ENCODE measurements around the gene HMCN2.
A peak's percentile ranks its signal among the peaks of the same experiment; 100 is the strongest.
"Not testable (repeated sequence)": the region's sequence is repeated elsewhere in the genome, so short reads cannot be mapped to it uniquely, and the experiment has no call there.

Gene HMCN2

DNA sequence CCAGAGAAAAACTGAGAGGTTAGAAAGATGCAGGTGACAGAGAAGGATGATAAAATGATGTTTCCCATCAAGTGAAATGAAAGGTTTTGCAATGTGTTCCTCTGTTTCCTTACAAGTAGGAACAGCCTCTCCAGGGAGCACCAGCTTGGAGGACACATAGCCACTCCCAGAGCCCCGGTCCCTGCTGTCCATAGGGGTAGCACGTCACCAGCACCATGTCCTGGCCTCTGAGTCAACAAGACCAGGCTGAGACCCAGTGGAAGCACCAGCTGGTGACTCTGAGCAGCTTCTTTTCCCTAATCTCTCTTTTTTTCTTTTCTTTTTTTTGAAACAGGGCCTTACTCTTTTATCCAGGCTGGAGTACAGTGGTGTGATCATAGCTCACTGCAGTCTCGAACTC, 19.4 kb upstream of the HMCN2 start:
- Histone ChIP-seq H3K27me3 (ENCODE audit: insufficient read depth, low read depth) (peaks cover 5% of the 10 kb centered on the region; the same call in 1 of the 2 replicates), H3K36me3 (ENCODE audit: insufficient read depth) (no peaks in the 10 kb centered on the region), H3K27ac (no peak overlapping the region), H2AFZ (ENCODE audit: low read depth) (no peak overlapping the region), H3K4me3 (IDR thresholded peaks at IDR 0.05; ENCODE audit: insufficient read depth, low read depth, low read length) (no peak overlapping the region), H3K79me2 (ENCODE audit: insufficient read depth, low read depth) (no peaks in the 10 kb centered on the region), H3K4me2 (no peak overlapping the region), H3K9ac (no peak overlapping the region), H4K20me1 (ENCODE audit: insufficient read depth) (no peaks in the 10 kb centered on the region), H3K4me1 (ENCODE audit: low read depth, poor library complexity, severe bottlenecking) (peaks cover 2% of the 10 kb centered on the region)
- TF ChIP-seq, protein P1, sequence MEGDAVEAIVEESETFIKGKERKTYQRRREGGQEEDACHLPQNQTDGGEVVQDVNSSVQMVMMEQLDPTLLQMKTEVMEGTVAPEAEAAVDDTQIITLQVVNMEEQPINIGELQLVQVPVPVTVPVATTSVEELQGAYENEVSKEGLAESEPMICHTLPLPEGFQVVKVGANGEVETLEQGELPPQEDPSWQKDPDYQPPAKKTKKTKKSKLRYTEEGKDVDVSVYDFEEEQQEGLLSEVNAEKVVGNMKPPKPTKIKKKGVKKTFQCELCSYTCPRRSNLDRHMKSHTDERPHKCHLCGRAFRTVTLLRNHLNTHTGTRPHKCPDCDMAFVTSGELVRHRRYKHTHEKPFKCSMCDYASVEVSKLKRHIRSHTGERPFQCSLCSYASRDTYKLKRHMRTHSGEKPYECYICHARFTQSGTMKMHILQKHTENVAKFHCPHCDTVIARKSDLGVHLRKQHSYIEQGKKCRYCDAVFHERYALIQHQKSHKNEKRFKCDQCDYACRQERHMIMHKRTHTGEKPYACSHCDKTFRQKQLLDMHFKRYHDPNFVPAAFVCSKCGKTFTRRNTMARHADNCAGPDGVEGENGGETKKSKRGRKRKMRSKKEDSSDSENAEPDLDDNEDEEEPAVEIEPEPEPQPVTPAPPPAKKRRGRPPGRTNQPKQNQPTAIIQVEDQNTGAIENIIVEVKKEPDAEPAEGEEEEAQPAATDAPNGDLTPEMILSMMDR (conservative IDR thresholded peaks at IDR 0.05; ENCODE audit: low read depth, low read length) = no peak

DNA sequence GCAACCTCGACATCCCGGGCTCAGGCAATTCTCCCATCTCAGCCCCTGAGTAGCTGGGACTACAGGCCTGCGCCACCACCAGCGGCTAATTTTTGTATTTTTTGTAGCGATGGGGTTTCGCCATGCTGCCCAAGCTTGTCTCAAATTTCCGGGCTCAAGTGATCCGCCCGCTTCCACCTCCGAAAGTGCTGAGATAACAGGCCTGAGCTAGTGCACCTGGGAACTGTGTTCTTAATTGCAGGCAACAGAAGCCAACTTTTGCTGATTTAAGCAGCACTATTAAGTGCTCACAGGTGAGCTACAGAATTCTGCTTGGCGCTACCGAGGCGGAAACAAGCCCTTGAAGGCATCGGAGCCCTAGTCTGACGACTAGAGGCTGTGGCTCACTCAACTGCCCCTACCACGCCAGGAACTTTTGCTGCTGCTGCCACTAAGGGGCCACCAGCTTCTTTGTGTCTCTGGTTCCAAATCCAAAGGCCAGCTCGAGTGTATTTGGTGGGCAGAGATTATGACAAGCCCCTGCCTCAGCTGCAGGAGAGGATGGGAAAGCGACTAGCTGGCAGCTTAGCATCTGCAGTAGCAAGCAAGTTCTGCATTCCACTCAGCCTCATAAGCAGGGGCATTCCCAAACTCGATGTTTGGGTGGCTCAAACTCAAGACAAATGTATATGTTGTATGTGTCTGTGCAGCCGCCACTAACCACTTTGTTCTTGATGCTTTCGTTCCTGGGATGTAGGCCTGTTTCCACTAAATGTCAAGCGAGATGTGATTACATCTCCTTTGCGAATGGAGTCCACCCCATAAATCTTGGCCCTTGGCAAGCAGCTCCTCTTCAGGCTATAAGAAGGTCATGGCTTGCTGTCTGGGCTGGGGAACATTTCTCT, 10.6 kb upstream of the HMCN2 start:
- Histone ChIP-seq H4K20me1 (ENCODE audit: insufficient read depth) (no peaks in the 10 kb centered on the region), H3K27me3 (ENCODE audit: insufficient read depth, low read depth) (peaks cover 17% of the 10 kb centered on the region), H3K4me1 (ENCODE audit: low read depth, poor library complexity, severe bottlenecking) (no peaks in the 10 kb centered on the region), H3K4me3 (IDR thresholded peaks at IDR 0.05; ENCODE audit: insufficient read depth, low read depth, low read length) (no peak overlapping the region), H3K79me2 (ENCODE audit: insufficient read depth, low read depth) (no peaks in the 10 kb centered on the region), H3K9ac (no peak overlapping the region), H3K27ac (peak overlapping the region; percentile 52; the same call in 1 of the 2 replicates), H3K36me3 (ENCODE audit: insufficient read depth) (no peaks in the 10 kb centered on the region), H2AFZ (ENCODE audit: low read depth) (peak overlapping the region; percentile 11; the same call in 1 of the 2 replicates), H3K4me2 (peak overlapping the region; percentile 30; the same call in 1 of the 2 replicates)
- TF ChIP-seq, protein P1 (conservative IDR thresholded peaks at IDR 0.05; ENCODE audit: low read depth, low read length) = no peak

DNA sequence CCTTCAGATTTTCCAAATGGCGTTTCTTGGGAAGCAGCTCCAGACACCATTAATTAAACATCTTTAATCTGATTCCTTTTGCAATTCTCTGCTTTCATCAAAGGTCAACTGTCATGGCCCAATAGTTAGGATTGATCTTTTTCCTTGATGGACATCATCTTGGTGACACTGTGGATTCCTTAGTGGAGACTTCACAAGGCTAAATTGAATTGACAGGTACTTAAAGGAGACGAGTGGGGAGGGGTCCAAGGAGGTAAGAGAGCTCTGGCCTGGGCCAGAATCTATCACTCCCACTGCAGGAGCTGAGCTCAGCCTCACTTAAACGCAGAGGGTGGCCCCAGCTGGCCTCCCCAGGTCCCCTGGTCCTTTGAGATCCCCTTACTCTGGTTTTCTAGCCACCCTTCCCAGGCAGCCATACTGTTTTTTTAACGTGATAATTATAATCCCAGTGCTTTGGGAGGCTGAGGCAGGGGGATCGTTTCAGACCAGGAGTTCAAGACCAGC, 9.9 kb upstream of the HMCN2 start:
- Histone ChIP-seq H3K27ac (no peak overlapping the region), H3K4me2 (peak overlapping the region; percentile 30; the same call in 1 of the 2 replicates), H3K4me1 (ENCODE audit: low read depth, poor library complexity, severe bottlenecking) (no peaks in the 10 kb centered on the region), H3K9ac (no peak overlapping the region), H3K36me3 (ENCODE audit: insufficient read depth) (no peaks in the 10 kb centered on the region), H2AFZ (ENCODE audit: low read depth) (no peak overlapping the region), H3K27me3 (ENCODE audit: insufficient read depth, low read depth) (peaks cover 24% of the 10 kb centered on the region), H4K20me1 (ENCODE audit: insufficient read depth) (no peaks in the 10 kb centered on the region), H3K4me3 (IDR thresholded peaks at IDR 0.05; ENCODE audit: insufficient read depth, low read depth, low read length) (no peak overlapping the region), H3K79me2 (ENCODE audit: insufficient read depth, low read depth) (no peaks in the 10 kb centered on the region)
- TF ChIP-seq, protein P1 (conservative IDR thresholded peaks at IDR 0.05; ENCODE audit: low read depth, low read length) = no peak

DNA sequence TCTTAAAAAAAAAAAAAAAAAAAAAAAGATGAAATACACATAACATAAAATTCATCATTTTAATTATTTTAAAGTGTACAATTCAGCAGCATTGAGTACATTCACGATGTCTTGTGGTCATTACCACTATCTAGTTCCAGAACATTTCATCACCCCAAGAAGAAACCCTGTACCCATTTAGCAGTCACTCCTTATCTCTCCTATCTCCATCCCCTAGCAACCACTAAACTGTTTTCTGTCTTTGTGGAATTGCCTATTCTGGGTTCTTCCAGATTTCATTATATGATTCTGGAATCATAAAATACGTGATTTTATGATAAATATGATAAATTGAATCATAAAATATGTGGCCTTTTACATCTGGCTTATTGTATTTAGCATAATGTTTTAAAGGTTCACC, 8.9 kb upstream of the HMCN2 start:
- H2AFZ ChIP-seq (ENCODE audit: low read depth) = no peak overlapping the region
- H3K27ac ChIP-seq = no peak overlapping the region
- no peak overlapping the region for H3K4me2 ChIP-seq
- H3K4me1 ChIP-seq (ENCODE audit: low read depth, poor library complexity, severe bottlenecking) = no peaks in the 10 kb centered on the region
- no peak overlapping the region for H3K4me3 ChIP-seq (IDR thresholded peaks at IDR 0.05; ENCODE audit: insufficient read depth, low read depth, low read length)
- TF ChIP-seq, protein P1 (conservative IDR thresholded peaks at IDR 0.05; ENCODE audit: low read depth, low read length) = no peak
- H3K36me3 ChIP-seq (ENCODE audit: insufficient read depth) = no peaks in the 10 kb centered on the region
- H3K9ac ChIP-seq = no peak overlapping the region
- no peaks in the 10 kb centered on the region for H4K20me1 ChIP-seq (ENCODE audit: insufficient read depth)
- H3K79me2 ChIP-seq (ENCODE audit: insufficient read depth, low read depth) = no peaks in the 10 kb centered on the region
- peaks cover 34% of the 10 kb centered on the region for H3K27me3 ChIP-seq (ENCODE audit: insufficient read depth, low read depth)

DNA sequence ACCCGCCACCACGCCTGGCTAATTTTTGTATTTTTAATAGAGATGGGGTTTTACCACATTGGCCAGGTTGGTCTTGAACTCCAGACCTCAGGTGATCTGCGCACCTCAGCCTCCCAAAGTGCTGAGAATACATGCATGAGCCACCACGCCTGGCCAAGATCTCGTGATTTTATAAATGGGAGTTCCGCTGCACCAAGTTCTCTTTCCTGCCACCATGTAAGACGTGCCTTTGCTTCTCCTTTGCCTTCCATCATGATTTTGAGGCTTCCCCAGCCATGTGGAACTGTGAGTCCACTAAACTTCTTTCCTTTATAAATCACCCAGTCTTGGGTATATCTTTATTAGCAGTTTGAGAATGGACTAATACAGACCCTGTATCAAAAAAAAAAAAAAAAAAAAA, 7.4 kb upstream of the HMCN2 start:
- not testable (repeated sequence) for H3K79me2 ChIP-seq (ENCODE audit: insufficient read depth, low read depth); H3K4me3 ChIP-seq (IDR thresholded peaks at IDR 0.05; ENCODE audit: insufficient read depth, low read depth, low read length); H4K20me1 ChIP-seq (ENCODE audit: insufficient read depth); H3K27ac ChIP-seq; H3K9ac ChIP-seq; H3K36me3 ChIP-seq (ENCODE audit: insufficient read depth); H3K4me1 ChIP-seq (ENCODE audit: low read depth, poor library complexity, severe bottlenecking); H2AFZ ChIP-seq (ENCODE audit: low read depth); H3K4me2 ChIP-seq
- peaks cover 47% of the 10 kb centered on the region for H3K27me3 ChIP-seq (ENCODE audit: insufficient read depth, low read depth)
